GM12891 (cell line): ENCODE measurements around the gene B3GAT2.

Experiments
- POLR2A ChIP-seq: IDR thresholded peaks from 2 replicates; pipeline ENCODE4 v1.6.1; 2011; ENCODE audit warnings: low read depth, low read length, control low read depth
- POLR2AphosphoS5 ChIP-seq: IDR thresholded peaks from 2 replicates; pipeline ENCODE4 v1.6.1; 2011; ENCODE audit warnings: low read depth, low read length, control low read depth
- POU2F2 ChIP-seq: IDR thresholded peaks from 2 replicates; pipeline ENCODE4 v1.6.1; 2011; ENCODE audit warnings: low read depth, mild to moderate bottlenecking, control low read depth, low read length, moderate library complexity
- SPI1 ChIP-seq: IDR thresholded peaks from 2 replicates; pipeline ENCODE4 v1.6.1; 2011; ENCODE audit warnings: low read depth, low read length, control low read depth
- TAF1 ChIP-seq: IDR thresholded peaks from 2 replicates; pipeline ENCODE4 v1.6.1; 2011; ENCODE audit warnings: low read depth, low read length, control low read depth

GRCh38 chr6:70860920-70861319 is 95.9 kb downstream of the B3GAT2 start:
- TF ChIP-seq POLR2A (no peak), POLR2AphosphoS5 (no peak), POU2F2 (no peak), TAF1 (no peak), SPI1 (no peak)
